HEK293T (cell line): Measurements from ENCODE around the gene KRTAP1-1.

ENCODE experiments used
- ARNT ChIP-seq: fragments of 450-650 bp; IDR thresholded peaks from 2 replicates; pipeline ENCODE4 v1.6.1; 2017; ENCODE audit warnings: mild to moderate bottlenecking
- BHLHE40 ChIP-seq: fragments of 450-650 bp; IDR thresholded peaks from 2 replicates; pipeline ENCODE4 v1.6.1; 2016; ENCODE audit warnings: mild to moderate bottlenecking, moderate library complexity, borderline replicate concordance
- FOXK2 ChIP-seq: fragments of 450-650 bp; IDR thresholded peaks from 2 replicates; pipeline ENCODE4 v1.6.1; 2016; ENCODE audit warnings: mild to moderate bottlenecking
- FOXM1 ChIP-seq: fragments of 450-650 bp; IDR thresholded peaks from 2 replicates; pipeline ENCODE4 v1.6.1; 2017; ENCODE audit warnings: mild to moderate bottlenecking, borderline replicate concordance
- HDGF ChIP-seq: fragments of 450-650 bp; IDR thresholded peaks from 2 replicates; pipeline ENCODE4 v1.6.1; 2017; ENCODE audit warnings: antibody characterized with exemption, borderline replicate concordance
- SUZ12 ChIP-seq: fragments of 450-650 bp; IDR thresholded peaks from 2 replicates; pipeline ENCODE4 v1.6.1; 2016; ENCODE audit warnings: mild to moderate bottlenecking
- TARDBP ChIP-seq: fragments of 450-650 bp; IDR thresholded peaks from 2 replicates; pipeline ENCODE4 v1.6.1; 2016

DNA sequence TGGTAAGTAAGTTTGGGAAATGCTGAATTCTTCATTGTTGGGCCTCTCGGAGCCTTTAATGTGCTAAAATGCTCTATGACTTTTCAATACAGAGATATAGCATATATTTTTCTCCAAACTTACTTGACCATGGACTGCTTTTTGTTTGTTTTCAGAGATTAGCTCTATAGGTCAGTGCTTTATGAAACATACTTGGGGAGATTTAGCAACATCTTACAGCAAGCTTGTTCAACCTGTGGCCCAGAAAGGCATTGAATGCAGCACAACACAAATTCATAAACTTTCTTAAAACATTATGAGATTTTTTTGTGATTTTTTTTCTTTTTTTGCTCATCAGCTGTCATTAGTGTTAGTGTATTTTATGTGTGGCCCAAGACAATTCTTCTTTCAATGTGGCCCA, 31.3 kb downstream of the KRTAP1-1 start:
- TF ChIP-seq SUZ12 (no peak), BHLHE40 (no peak), TARDBP (no peak), FOXK2 (no peak), ARNT (no peak), FOXM1 (no peak), HDGF (no peak)
